HEK293 (cell line): ENCODE results near the gene RNF34.
A peak's percentile ranks its signal among the peaks of the same experiment; 100 is the strongest.

Experiments used
- CTCF ChIA-PET: fragments of 350-600 bp; formaldehyde crosslinking; extraction: SDS; loops from one replicate; lab custom pipeline; 2021; ENCODE audit warnings: antibody characterized with exemption; lab: Yijun Ruan, JAX
- POLR2A ChIA-PET: fragments of 300-600 bp; formaldehyde crosslinking; extraction: SDS; loops from one replicate; lab custom pipeline; 2020; ENCODE audit warnings: antibody characterized with exemption, inconsistent platforms; lab: Yijun Ruan, JAX
- H3K27ac ChIP-seq: fragments of 200-500 bp; sonication (Bioruptor generic); 2 replicates; pipeline ENCODE4 v1.5.1; 2014; ENCODE audit warnings: low read depth, low read length, control low read depth, inconsistent platforms; ENCODE audit errors: extremely low read depth
- H3K36me3 ChIP-seq, 2 experiments: fragments of 200-500 bp in 1 of 2; sonication (Bioruptor generic) in 1 of 2; 1 replicate in 1 of 2; 2 replicates in 1 of 2; pipeline ENCODE4 v1.5.1; 2014 to 2017; ENCODE audit warnings: inconsistent platforms in 2 of 2, low read length in 2 of 2; ENCODE audit not compliant: control insufficient read depth in 2 of 2, insufficient read depth in 1 of 2
- H3K4me1 ChIP-seq: fragments of 200-500 bp; sonication (Bioruptor generic); 2 replicates; pipeline ENCODE4 v1.5.1; 2014; ENCODE audit warnings: mild to moderate bottlenecking, low read length, inconsistent platforms; ENCODE audit not compliant: control insufficient read depth, insufficient read depth
- H3K4me3 ChIP-seq: 2 replicates; pipeline ENCODE4 v1.5.1; 2011; ENCODE audit warnings: low read depth, mild to moderate bottlenecking, control low read depth, low read length, moderate library complexity
- H3K9me3 ChIP-seq: fragments of 200-500 bp; sonication (Bioruptor generic); 2 replicates; pipeline ENCODE4 v1.5.1; 2014; ENCODE audit warnings: low read depth, low read length, inconsistent platforms; ENCODE audit not compliant: control insufficient read depth, insufficient read depth
- RBAK ChIP-seq: fragments of 450-650 bp; formaldehyde crosslinking; IDR thresholded peaks from 2 replicates; pipeline ENCODE4 v1.5.1; 2016; ENCODE audit warnings: missing biosample characterization, missing genetic modification characterization
- WT1 ChIP-seq: fragments of 450-650 bp; formaldehyde crosslinking; IDR thresholded peaks from 2 replicates; pipeline ENCODE4 v1.5.1; 2016; ENCODE audit warnings: missing biosample characterization, missing genetic modification characterization
- ZBTB21 ChIP-seq: fragments of 450-650 bp; formaldehyde crosslinking; IDR thresholded peaks from 2 replicates; pipeline ENCODE4 v1.5.1; 2017; ENCODE audit warnings: missing biosample characterization, missing genetic modification characterization
- ZBTB8A ChIP-seq: fragments of 450-650 bp; formaldehyde crosslinking; IDR thresholded peaks from 2 replicates; pipeline ENCODE4 v1.5.1; 2016; ENCODE audit warnings: missing biosample characterization, missing genetic modification characterization
- ZFP3 ChIP-seq: fragments of 450-650 bp; formaldehyde crosslinking; IDR thresholded peaks from 2 replicates; pipeline ENCODE4 v1.5.1; 2016; ENCODE audit warnings: low read depth, missing biosample characterization, missing genetic modification characterization
- ZNF2 ChIP-seq: fragments of 450-650 bp; formaldehyde crosslinking; IDR thresholded peaks from 2 replicates; pipeline ENCODE4 v1.5.1; 2016; ENCODE audit warnings: missing biosample characterization, missing genetic modification characterization
- ZNF501 ChIP-seq: fragments of 450-650 bp; formaldehyde crosslinking; IDR thresholded peaks from 2 replicates; pipeline ENCODE4 v1.5.1; 2016; ENCODE audit warnings: missing biosample characterization, missing genetic modification characterization
- ZNF610 ChIP-seq: fragments of 450-650 bp; formaldehyde crosslinking; IDR thresholded peaks from 2 replicates; pipeline ENCODE4 v1.5.1; 2016; ENCODE audit warnings: missing biosample characterization, missing genetic modification characterization, borderline replicate concordance
- TF ChIP-seq, protein P1 (sequence below): fragments of 450-650 bp; formaldehyde crosslinking; IDR thresholded peaks from 2 replicates; pipeline ENCODE4 v1.5.1; 2017; ENCODE audit warnings: missing biosample characterization, missing genetic modification characterization
- TF ChIP-seq, protein P2 (sequence below): fragments of 450-650 bp; formaldehyde crosslinking; IDR thresholded peaks from 2 replicates; pipeline ENCODE4 v1.5.1; 2016; ENCODE audit warnings: missing biosample characterization, missing genetic modification characterization
- TF ChIP-seq, protein P3 (sequence below): fragments of 450-650 bp; formaldehyde crosslinking; IDR thresholded peaks from 2 replicates; pipeline ENCODE4 v1.5.1; 2016; ENCODE audit warnings: missing biosample characterization, missing genetic modification characterization
- TF ChIP-seq, protein P4 (sequence below): fragments of 450-650 bp; formaldehyde crosslinking; IDR thresholded peaks from 2 replicates; pipeline ENCODE4 v1.5.1; 2016; ENCODE audit warnings: missing biosample characterization, missing genetic modification characterization
- TF ChIP-seq, protein P5 (sequence below): fragments of 450-650 bp; formaldehyde crosslinking; IDR thresholded peaks from 2 replicates; pipeline ENCODE4 v1.5.1; 2016; ENCODE audit warnings: missing biosample characterization, missing genetic modification characterization

Gene RNF34

DNA sequence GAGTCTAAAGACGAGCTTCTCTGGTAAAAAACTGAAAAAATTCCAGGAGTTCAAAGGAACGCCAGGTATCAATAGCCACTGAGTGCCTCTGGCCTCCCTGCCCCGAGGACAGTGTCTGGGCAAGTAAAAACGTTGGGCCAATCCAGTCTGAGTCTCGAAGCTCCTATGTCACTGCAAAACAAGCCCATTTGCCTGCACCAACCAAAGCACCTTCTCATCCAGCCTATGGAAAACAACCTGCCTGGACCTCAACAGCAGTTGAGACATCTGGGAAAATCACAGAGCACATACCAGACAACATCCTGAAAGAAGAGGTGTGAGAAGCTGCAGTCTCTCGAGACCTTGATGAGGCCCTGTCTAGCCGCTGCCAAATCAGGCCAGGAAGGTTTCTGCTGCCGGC lies 56.6 kb downstream of the RNF34 start:
- CTCF ChIA-PET = interaction anchor here (0.5 to 2.7 kb wide), 3 partner anchors 13 to 284 kb away, joined by 3 to 13 read pairs (median 6); no protein-coding TSS in a partner anchor
- TF ChIP-seq, protein P1, sequence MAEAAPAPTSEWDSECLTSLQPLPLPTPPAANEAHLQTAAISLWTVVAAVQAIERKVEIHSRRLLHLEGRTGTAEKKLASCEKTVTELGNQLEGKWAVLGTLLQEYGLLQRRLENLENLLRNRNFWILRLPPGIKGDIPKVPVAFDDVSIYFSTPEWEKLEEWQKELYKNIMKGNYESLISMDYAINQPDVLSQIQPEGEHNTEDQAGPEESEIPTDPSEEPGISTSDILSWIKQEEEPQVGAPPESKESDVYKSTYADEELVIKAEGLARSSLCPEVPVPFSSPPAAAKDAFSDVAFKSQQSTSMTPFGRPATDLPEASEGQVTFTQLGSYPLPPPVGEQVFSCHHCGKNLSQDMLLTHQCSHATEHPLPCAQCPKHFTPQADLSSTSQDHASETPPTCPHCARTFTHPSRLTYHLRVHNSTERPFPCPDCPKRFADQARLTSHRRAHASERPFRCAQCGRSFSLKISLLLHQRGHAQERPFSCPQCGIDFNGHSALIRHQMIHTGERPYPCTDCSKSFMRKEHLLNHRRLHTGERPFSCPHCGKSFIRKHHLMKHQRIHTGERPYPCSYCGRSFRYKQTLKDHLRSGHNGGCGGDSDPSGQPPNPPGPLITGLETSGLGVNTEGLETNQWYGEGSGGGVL (tag by site-specific recombination) = no peak
- no peak for TF ChIP-seq ZNF2 (tag by site-specific recombination)
- peak; percentile 43; the same call in 1 of the 2 replicates for TF ChIP-seq ZFP3 (tag by site-specific recombination)
- TF ChIP-seq, all 188 proteins: peak for 1
- Histone ChIP-seq H3K4me1 (no peaks in the 10 kb centered on the region), H3K36me3 (peaks cover 0 to 7% of the 10 kb centered on the region in 2 experiments; a peak in 2 of 3 replicates), H3K27ac (no peak overlapping the region), H3K9me3 (no peaks in the 10 kb centered on the region), H3K4me3 (no peak overlapping the region)
- POLR2A ChIA-PET = no interaction called here

DNA sequence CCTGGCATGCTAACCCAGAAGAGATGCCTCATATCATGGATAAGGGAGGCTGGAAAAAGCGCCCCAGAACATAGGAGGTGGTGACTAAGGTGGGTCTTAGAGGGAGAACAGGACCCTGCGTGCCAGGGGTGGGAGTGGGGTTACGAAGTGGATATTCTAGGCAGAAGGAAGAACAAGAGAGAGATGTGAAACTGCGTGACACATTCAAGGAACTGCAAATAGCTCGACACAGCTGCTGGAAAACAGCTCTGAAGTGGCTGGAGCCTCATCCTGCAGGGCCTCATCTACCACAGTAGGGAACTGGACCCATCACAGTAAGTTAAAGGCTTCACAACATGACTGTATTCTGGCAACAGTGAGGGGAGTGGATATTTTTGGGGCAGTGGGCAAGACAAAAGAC lies 61.1 kb downstream of the RNF34 start:
- TF ChIP-seq ZBTB8A (tag by site-specific recombination) = no peak
- TF ChIP-seq, protein P2, sequence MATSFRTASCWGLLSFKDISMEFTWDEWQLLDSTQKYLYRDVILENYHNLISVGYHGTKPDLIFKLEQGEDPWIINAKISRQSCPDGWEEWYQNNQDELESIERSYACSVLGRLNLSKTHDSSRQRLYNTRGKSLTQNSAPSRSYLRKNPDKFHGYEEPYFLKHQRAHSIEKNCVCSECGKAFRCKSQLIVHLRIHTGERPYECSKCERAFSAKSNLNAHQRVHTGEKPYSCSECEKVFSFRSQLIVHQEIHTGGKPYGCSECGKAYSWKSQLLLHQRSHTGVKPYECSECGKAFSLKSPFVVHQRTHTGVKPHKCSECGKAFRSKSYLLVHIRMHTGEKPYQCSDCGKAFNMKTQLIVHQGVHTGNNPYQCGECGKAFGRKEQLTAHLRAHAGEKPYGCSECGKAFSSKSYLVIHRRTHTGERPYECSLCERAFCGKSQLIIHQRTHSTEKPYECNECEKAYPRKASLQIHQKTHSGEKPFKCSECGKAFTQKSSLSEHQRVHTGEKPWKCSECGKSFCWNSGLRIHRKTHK (tag by site-specific recombination) = no peak
- TF ChIP-seq, protein P3, sequence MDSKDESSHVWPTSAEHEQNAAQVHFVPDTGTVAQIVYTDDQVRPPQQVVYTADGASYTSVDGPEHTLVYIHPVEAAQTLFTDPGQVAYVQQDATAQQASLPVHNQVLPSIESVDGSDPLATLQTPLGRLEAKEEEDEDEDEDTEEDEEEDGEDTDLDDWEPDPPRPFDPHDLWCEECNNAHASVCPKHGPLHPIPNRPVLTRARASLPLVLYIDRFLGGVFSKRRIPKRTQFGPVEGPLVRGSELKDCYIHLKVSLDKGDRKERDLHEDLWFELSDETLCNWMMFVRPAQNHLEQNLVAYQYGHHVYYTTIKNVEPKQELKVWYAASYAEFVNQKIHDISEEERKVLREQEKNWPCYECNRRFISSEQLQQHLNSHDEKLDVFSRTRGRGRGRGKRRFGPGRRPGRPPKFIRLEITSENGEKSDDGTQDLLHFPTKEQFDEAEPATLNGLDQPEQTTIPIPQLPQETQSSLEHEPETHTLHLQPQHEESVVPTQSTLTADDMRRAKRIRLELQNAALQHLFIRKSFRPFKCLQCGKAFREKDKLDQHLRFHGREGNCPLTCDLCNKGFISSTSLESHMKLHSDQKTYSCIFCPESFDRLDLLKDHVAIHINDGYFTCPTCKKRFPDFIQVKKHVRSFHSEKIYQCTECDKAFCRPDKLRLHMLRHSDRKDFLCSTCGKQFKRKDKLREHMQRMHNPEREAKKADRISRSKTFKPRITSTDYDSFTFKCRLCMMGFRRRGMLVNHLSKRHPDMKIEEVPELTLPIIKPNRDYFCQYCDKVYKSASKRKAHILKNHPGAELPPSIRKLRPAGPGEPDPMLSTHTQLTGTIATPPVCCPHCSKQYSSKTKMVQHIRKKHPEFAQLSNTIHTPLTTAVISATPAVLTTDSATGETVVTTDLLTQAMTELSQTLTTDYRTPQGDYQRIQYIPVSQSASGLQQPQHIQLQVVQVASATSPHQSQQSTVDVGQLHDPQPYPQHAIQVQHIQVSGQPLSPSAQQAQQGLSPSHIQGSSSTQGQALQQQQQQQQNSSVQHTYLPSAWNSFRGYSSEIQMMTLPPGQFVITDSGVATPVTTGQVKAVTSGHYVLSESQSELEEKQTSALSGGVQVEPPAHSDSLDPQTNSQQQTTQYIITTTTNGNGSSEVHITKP (tag by site-specific recombination) = no peak
- no peak for TF ChIP-seq ZNF501 (tag by site-specific recombination)
- no peak for TF ChIP-seq ZBTB21 (tag by site-specific recombination)
- TF ChIP-seq, protein P4, sequence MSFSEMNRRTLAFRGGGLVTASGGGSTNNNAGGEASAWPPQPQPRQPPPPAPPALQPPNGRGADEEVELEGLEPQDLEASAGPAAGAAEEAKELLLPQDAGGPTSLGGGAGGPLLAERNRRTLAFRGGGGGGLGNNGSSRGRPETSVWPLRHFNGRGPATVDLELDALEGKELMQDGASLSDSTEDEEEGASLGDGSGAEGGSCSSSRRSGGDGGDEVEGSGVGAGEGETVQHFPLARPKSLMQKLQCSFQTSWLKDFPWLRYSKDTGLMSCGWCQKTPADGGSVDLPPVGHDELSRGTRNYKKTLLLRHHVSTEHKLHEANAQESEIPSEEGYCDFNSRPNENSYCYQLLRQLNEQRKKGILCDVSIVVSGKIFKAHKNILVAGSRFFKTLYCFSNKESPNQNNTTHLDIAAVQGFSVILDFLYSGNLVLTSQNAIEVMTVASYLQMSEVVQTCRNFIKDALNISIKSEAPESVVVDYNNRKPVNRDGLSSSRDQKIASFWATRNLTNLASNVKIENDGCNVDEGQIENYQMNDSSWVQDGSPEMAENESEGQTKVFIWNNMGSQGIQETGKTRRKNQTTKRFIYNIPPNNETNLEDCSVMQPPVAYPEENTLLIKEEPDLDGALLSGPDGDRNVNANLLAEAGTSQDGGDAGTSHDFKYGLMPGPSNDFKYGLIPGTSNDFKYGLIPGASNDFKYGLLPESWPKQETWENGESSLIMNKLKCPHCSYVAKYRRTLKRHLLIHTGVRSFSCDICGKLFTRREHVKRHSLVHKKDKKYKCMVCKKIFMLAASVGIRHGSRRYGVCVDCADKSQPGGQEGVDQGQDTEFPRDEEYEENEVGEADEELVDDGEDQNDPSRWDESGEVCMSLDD = no peak
- TF ChIP-seq WT1 = no peak
- no peak for TF ChIP-seq ZNF2 (tag by site-specific recombination)
- no peak for TF ChIP-seq ZNF610 (tag by site-specific recombination)
- TF ChIP-seq RBAK (tag by site-specific recombination) = no peak
- TF ChIP-seq, protein P5, sequence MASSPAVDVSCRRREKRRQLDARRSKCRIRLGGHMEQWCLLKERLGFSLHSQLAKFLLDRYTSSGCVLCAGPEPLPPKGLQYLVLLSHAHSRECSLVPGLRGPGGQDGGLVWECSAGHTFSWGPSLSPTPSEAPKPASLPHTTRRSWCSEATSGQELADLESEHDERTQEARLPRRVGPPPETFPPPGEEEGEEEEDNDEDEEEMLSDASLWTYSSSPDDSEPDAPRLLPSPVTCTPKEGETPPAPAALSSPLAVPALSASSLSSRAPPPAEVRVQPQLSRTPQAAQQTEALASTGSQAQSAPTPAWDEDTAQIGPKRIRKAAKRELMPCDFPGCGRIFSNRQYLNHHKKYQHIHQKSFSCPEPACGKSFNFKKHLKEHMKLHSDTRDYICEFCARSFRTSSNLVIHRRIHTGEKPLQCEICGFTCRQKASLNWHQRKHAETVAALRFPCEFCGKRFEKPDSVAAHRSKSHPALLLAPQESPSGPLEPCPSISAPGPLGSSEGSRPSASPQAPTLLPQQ (tag by site-specific recombination) = no peak
- no peak overlapping the region for H3K27ac ChIP-seq
- H3K9me3 ChIP-seq = no peaks in the 10 kb centered on the region
- no peak overlapping the region for H3K4me3 ChIP-seq
- ChIA-PET CTCF (interaction anchor here (1.2 to 2.8 kb wide), 4 partner anchors 13 to 18 kb away, joined by 3 to 10 read pairs (median 4); no protein-coding TSS in a partner anchor), POLR2A (no interaction called here)
- H3K4me1 ChIP-seq = no peaks in the 10 kb centered on the region
- peaks cover 0 to 7% of the 10 kb centered on the region in 2 experiments; a peak in 2 of 3 replicates for H3K36me3 ChIP-seq
